Activated naive CD8-positive, alpha-beta T cell treated with anti-CD3 and anti-CD28 coated beads, Interleukin-2, amount 50 U/mL, for 16 hours (primary cell): ENCODE results near the gene MOCOS.

Experiments
- DNase-seq: peaks from one replicate; pipeline ENCODE4 v3.0.0-alpha.2; 2020; ENCODE audit warnings: low read depth, low spot score

The MOCOS gene

GRCh38 chr18:36265015-36265414 lies 77.7 kb downstream of the MOCOS start:
- DNase-seq: no peak

- DNase-seq: no peak
These were observed 81.9 kb downstream of the MOCOS start for GRCh38 chr18:36269157-36269556.

GRCh38 chr18:36271153-36271552 lies 83.9 kb downstream of the MOCOS start:
- DNase-seq: no peak

DNA sequence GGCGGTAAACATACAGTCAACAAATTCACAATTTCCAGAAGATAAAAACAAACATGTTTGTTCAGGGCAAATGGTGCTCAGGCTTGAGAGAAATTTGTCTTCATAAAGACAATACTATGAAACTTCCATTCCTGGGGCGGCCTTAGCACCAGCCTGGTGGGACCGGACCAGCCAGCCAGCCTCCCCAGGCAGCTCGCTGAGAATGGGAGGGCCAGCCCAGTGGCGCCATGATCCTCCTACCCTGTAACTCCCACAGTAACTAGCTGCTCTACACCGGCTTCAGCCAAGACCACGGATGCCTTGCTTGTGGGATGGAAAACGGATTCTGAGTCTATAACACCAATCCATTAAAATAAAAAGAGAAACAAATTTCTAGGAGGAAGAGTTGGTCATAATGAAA lies 86.0 kb downstream of the MOCOS start:
- DNase-seq: no peak

DNA sequence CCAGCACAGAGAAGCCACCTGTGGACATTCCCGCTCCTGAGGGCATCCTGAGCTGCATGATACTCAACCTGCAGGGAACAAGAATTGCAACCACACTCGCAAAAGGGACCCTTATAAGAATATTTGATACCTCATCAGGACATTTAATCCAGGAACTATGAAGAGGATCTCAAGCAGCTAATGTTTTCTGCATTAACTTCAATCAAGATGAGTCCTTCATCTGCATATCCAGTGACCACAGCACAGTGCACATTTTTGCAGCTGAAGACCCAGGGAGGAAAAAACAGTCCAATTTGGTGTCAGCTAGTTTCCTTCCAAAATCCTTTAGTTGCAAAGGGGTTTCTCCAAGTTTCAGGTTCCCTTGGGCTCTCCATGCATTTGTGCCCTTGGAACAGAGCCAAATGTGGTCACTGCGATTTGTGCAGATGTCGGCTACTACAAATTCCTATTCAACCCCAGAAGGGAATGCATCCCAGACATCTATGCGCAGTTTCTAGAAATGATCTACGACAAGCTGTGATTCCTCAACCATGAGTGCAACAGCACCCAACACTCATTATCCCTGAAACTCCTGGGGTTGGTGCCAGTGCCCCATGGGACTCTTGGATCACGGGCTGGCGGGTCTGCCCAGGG lies 86.9 kb downstream of the MOCOS start:
- DNase-seq: no peak

- no peak for DNase-seq
These were observed 88.3 kb downstream of the MOCOS start for GRCh38 chr18:36275561-36275960.

DNA sequence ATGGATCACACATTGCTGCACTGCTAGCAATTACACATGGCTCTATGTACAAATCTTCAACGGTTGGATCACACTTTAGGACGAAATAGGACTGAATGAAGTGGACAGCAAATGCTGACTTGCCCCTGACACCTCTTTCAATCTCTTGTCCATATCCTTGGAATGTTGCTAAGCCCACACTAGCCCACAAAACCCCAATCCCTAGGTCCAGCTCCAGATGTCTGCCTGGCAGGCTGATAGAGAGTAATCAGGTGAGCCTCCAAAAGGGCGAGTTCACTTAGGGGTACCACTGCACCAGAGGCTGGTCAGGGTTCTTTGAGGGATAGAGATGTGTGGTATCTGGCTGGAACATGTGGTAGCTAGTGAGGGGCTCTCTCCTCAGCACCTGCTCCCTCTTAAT lies 91.7 kb downstream of the MOCOS start:
- DNase-seq: no peak

- DNase-seq: no peak
These were observed 94.6 kb downstream of the MOCOS start for GRCh38 chr18:36281936-36282335.

- DNase-seq: no peak
These were observed 96.2 kb downstream of the MOCOS start for GRCh38 chr18:36283448-36283847.

DNA sequence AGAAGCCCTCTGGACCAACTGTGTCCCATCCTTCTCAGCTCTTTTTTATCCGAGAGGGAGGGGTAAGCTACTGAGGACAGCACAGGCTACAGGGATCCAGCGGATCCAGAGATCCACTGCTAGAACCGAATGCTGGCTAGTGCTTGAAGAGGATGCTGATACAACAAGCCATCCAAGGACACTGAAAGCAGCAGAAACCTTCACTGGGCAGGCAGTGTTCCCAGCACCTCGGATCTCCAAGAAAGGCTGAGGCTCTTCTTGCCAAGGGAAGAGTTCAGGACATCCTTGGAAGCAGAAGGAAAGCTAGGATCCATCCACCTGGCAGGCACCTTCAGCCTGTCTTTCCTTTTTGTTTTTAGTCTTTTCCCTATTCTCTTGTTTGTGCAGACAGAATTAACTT lies 97.0 kb downstream of the MOCOS start:
- no peak for DNase-seq

GRCh38 chr18:36284671-36285295 lies 97.5 kb downstream of the MOCOS start:
- no peak for DNase-seq

- DNase-seq: no peak
These were observed 100.4 kb downstream of the MOCOS start for GRCh38 chr18:36287653-36288052.

GRCh38 chr18:36288689-36289088 lies 101.4 kb downstream of the MOCOS start:
- DNase-seq: no peak

- no peak for DNase-seq
These were observed 106.7 kb downstream of the MOCOS start for GRCh38 chr18:36294031-36294430.

DNA sequence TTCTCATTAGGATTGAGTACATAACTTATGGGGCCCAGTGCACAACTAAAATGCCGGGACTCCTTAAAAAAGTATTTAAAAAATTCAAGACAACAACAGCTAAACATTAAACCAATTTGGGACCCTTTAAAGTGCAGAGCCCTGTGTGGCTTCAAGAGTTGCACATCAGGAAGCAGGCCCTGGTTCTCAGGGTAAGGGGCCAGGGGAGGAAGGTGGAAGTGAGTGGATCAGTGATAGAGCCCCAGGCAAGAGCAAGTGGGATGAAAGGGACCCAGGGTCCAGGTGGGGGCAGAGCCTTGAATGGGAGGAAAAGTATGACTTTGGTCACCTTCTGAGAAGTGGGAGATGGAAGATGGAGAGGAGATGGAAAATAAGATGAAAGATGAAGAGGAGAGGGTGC lies 107.9 kb downstream of the MOCOS start:
- no peak for DNase-seq

DNA sequence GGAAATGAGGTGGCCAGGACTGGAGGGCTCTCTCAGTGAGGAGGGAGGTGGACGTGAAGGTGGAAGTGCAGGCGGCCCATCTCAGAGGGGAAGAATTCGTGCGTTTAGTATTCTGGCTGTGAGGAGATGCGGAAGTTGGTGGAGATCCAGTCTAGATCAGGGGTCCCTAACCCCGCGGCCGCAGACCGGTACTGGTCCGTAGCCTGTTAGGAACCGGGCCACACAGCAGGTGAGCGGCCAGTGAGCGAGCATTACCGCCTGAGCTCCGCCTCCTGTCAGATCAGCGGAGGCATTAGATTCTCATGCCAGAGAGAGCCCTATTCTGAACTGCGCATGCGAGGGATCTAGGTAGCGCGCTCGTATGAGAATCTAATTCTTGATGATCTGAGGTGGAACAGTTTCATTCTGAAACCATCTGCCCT lies 108.6 kb downstream of the MOCOS start:
- no peak for DNase-seq

DNA sequence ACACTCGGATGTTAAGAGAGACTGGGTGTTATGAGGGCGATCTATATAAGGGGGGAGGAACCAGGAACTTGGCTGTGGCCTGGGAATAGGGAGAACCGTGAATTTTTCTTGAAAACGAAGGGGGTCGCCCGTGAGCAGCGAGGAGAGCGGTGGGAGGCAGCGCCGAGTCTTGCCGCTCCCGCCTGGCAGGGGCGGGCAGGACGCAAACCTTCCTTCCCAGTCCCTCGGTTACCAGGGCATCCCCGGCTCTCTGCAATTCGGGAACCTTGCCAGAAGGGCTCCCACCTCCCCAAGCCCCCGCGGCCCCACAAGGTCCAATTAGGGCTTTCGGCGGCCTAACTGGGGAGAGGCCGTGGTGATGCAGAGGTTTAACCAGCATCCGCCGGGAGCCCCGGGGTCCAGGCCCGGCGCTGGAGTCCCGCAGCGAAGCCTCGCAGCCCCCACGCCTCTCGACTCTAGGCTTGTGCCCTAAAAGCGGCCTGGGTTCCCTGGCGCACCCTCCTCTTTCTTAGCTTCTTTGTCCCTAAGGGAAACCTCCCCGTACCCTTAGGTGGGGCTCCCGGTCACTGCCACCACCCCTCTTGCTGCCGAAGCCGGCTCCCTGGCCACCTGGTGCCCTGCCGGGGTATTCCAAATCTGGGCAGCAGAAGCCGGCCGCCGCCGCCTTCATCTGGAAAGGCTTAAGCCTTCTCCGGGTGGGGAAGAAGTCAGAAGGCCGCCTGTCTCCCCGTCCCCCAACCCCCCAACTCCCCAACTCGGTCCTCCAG lies 109.5 kb downstream of the MOCOS start:
- no peak for DNase-seq

- DNase-seq: no peak
These were observed 110.3 kb downstream of the MOCOS start, which contains the start of gene FHOD3 for GRCh38 chr18:36297417-36298125. FHOD3 (plus strand) TSS chr18:36297713; CDS start chr18:36297836, 123 bp downstream.

GRCh38 chr18:36298126-36298741 lies 110.9 kb downstream of the MOCOS start:
- no peak for DNase-seq

GRCh38 chr18:36299015-36299414 lies 111.7 kb downstream of the MOCOS start:
- DNase-seq: no peak

DNA sequence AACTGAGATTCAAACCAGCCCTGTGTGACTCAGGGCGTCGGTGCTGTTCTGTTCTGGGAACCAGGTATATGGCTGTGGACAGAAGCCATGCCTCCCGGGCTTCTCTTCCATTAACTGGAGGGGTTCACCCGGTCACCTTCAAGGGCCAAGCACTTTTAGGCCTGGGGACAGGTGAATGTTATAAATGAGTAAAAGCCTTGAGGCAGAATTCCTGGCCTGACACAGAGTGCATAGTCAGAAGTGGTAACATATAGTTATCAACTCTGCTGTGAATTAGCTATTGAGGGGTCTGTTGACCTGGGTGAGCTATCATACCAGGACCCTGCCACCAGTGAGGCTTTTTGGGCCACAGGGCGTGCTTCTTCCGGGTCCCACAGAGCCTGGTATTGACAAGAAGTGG lies 112.9 kb downstream of the MOCOS start:
- DNase-seq: no peak

DNA sequence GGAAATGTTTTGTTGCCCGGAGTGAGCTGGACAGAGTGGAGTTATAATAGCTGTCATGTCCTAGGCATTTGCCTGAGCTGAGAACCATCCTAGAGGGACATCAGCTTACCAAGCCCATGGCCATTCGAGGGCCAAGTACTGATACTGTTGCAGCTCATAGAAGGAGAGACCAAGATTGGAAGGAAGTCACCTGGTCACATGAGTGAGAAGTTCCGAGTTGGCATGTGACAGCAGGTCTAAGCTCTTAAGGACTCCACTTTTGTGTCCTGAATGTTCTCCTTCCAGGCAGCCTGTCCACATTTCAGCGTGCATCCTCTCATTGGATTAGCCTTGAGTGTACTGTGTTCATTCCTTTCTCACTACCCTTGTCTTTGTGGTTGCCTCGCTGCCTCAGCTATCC lies 114.6 kb downstream of the MOCOS start:
- no peak for DNase-seq
